Esophagus squamous epithelium (tissue), 4 donors: ENCODE measurements around the gene ATXN1.

Experiments
- POLR2A ChIP-seq, 4 donors: fragments of 450-650 bp; IDR thresholded peaks; one replicate each; pipeline ENCODE4 v1.6.1; 2017; ENCODE audit warnings: antibody characterized with exemption in 4 of 4, mild to moderate bottlenecking in 4 of 4, moderate library complexity in 3 of 4
- TF ChIP-seq, protein P1 (sequence below), 6 experiments: fragments of 450-650 bp in 4 of 6; fragments of 200-600 bp in 2 of 6; sonication (generic) in 2 of 6; IDR thresholded peaks; one replicate each; pipeline ENCODE4 v1.5.1; 2016 to 2019; ENCODE audit warnings: antibody characterized with exemption in 6 of 6, mild to moderate bottlenecking in 4 of 6, moderate library complexity in 4 of 6

- TF ChIP-seq, protein P1, sequence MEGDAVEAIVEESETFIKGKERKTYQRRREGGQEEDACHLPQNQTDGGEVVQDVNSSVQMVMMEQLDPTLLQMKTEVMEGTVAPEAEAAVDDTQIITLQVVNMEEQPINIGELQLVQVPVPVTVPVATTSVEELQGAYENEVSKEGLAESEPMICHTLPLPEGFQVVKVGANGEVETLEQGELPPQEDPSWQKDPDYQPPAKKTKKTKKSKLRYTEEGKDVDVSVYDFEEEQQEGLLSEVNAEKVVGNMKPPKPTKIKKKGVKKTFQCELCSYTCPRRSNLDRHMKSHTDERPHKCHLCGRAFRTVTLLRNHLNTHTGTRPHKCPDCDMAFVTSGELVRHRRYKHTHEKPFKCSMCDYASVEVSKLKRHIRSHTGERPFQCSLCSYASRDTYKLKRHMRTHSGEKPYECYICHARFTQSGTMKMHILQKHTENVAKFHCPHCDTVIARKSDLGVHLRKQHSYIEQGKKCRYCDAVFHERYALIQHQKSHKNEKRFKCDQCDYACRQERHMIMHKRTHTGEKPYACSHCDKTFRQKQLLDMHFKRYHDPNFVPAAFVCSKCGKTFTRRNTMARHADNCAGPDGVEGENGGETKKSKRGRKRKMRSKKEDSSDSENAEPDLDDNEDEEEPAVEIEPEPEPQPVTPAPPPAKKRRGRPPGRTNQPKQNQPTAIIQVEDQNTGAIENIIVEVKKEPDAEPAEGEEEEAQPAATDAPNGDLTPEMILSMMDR (IDR thresholded peaks at IDR 0.05) = no peak
- no peak for TF ChIP-seq POLR2A (IDR thresholded peaks at IDR 0.05)
Observed at GRCh38 chr6:16267428-16268263, 493.6 kb downstream of the ATXN1 start.
